ENCODE results near the gene ZNF254. TPM values are rescaled to one million over a fixed set of nuclear protein-coding genes. Genes with fewer than 3 reads are reported as not detected.
"Not testable (repeated sequence)": the region's sequence is repeated elsewhere in the genome, so short reads cannot be mapped to it uniquely, and the experiment has no call there.

ZNF254 gene
- total RNA-seq, 2 experiments from 2014 or later = 8.8 to 9.6 TPM

GRCh38 chr19:24073807-24074206, 13.2 kb upstream of the ZNF254 start:
- CTCF ChIA-PET = no interaction called here
- Mint-ChIP-seq H3K27ac (no peak overlapping the region), H3K36me3 (ENCODE audit: low read depth) (peaks cover 48% of the 10 kb centered on the region)

GRCh38 chr19:24074720-24075454, 12.1 kb upstream of the ZNF254 start:
- H3K27ac Mint-ChIP-seq = no peak overlapping the region
- H3K4me1 Mint-ChIP-seq = peaks cover 4% of the 10 kb centered on the region
- DNase-seq = no peak
- H3K27me3 Mint-ChIP-seq = no peaks in the 10 kb centered on the region
- CTCF ChIA-PET = no interaction called here
- ATAC-seq = peak; percentile 63
- POLR2A ChIA-PET = no interaction called here
- H3K9me3 Mint-ChIP-seq (ENCODE audit: low read depth) = peaks cover 3% of the 10 kb centered on the region
- no peak overlapping the region for H3K4me3 Mint-ChIP-seq
- peaks cover 53% of the 10 kb centered on the region for H3K36me3 Mint-ChIP-seq (ENCODE audit: low read depth)
- intact Hi-C loops (cut with DNase I, micrococcal nuclease) = no loop called here

More at GRCh38 chr19:24073807-24074206, 13.2 kb upstream of the ZNF254 start:
- POLR2A ChIA-PET = no interaction called here
- no peak for DNase-seq
- no peaks in the 10 kb centered on the region for H3K27me3 Mint-ChIP-seq
- intact Hi-C loops (cut with DNase I, micrococcal nuclease) = no loop called here
- no peak overlapping the region for H3K4me3 Mint-ChIP-seq
- peak; percentile 40 for ATAC-seq
- peaks cover 4% of the 10 kb centered on the region for H3K4me1 Mint-ChIP-seq
- H3K9me3 Mint-ChIP-seq (ENCODE audit: low read depth) = peaks cover 4% of the 10 kb centered on the region

GRCh38 chr19:24075530-24075929, 11.5 kb upstream of the ZNF254 start:
- H3K9me3 Mint-ChIP-seq (ENCODE audit: low read depth); H3K27ac Mint-ChIP-seq; H3K4me1 Mint-ChIP-seq; POLR2A ChIA-PET; CTCF ChIA-PET; intact Hi-C loops (cut with DNase I, micrococcal nuclease); H3K27me3 Mint-ChIP-seq; DNase-seq; H3K4me3 Mint-ChIP-seq; ATAC-seq: not testable (repeated sequence)
- H3K36me3 Mint-ChIP-seq (ENCODE audit: low read depth) = peaks cover 55% of the 10 kb centered on the region

GRCh38 chr19:24078680-24079079, 8.3 kb upstream of the ZNF254 start:
- intact Hi-C loops (cut with DNase I, micrococcal nuclease) = no loop called here
- ATAC-seq (no peak), DNase-seq (no peak)
- Mint-ChIP-seq H3K27ac (no peak overlapping the region), H3K4me3 (no peak overlapping the region), H3K27me3 (no peaks in the 10 kb centered on the region), H3K9me3 (ENCODE audit: low read depth) (peaks cover 3% of the 10 kb centered on the region), H3K4me1 (peaks cover under 1% of the 10 kb centered on the region), H3K36me3 (ENCODE audit: low read depth) (peaks cover 42% of the 10 kb centered on the region)
- ChIA-PET POLR2A (no interaction called here), CTCF (interaction anchor here (1.6 kb wide), 1 partner anchor 45 kb away, joined by 3 read pairs; no protein-coding TSS in a partner anchor)

GRCh38 chr19:24081056-24081455, 5.9 kb upstream of the ZNF254 start:
- POLR2A ChIA-PET = no interaction called here
- CTCF ChIA-PET = no interaction called here
- DNase-seq (no peak), ATAC-seq (no peak)
- Mint-ChIP-seq H3K36me3 (ENCODE audit: low read depth) (peaks cover 19% of the 10 kb centered on the region), H3K27me3 (no peaks in the 10 kb centered on the region), H3K4me3 (no peak overlapping the region), H3K27ac (no peak overlapping the region), H3K4me1 (no peaks in the 10 kb centered on the region), H3K9me3 (ENCODE audit: low read depth) (no peaks in the 10 kb centered on the region)
- intact Hi-C loops (cut with DNase I, micrococcal nuclease) = loop anchor here in 1 of 2 experiments (10.0 kb wide), 1 partner anchor 396 kb away; the partner anchor contains the start of gene ZNF675

- DNase-seq (no peak), ATAC-seq (no peak)
- CTCF ChIA-PET = interaction anchor here (0.6 to 0.9 kb wide), 2 partner anchors 9 to 662 kb away, joined by 3 to 4 read pairs; no protein-coding TSS in a partner anchor
- H3K36me3 Mint-ChIP-seq (ENCODE audit: low read depth) = peaks cover 66% of the 10 kb centered on the region
- POLR2A ChIA-PET = no interaction called here
- H3K27ac Mint-ChIP-seq = no peak overlapping the region
- intact Hi-C loops (cut with DNase I, micrococcal nuclease) = no loop called here
- H3K4me3 Mint-ChIP-seq = no peak overlapping the region
- H3K4me1 Mint-ChIP-seq = peaks cover 28% of the 10 kb centered on the region
- no peaks in the 10 kb centered on the region for H3K27me3 Mint-ChIP-seq
- H3K9me3 Mint-ChIP-seq (ENCODE audit: low read depth) = peaks cover 20% of the 10 kb centered on the region
Observed at GRCh38 chr19:24098359-24098758, 11.4 kb downstream of the ZNF254 start.

- Mint-ChIP-seq H3K9me3 (ENCODE audit: low read depth) (peaks cover 17% of the 10 kb centered on the region), H3K4me1 (peaks cover 23% of the 10 kb centered on the region), H3K36me3 (ENCODE audit: low read depth) (peaks cover 71% of the 10 kb centered on the region), H3K27ac (no peak overlapping the region), H3K4me3 (no peak overlapping the region), H3K27me3 (no peaks in the 10 kb centered on the region)
- intact Hi-C loops (cut with DNase I, micrococcal nuclease) = no loop called here
- CTCF ChIA-PET = no interaction called here
- POLR2A ChIA-PET = no interaction called here
- DNase-seq (no peak), ATAC-seq (peak; percentile 47)
Observed at GRCh38 chr19:24099829-24100228, 12.8 kb downstream of the ZNF254 start.

GRCh38 chr19:24100597-24100996, 13.6 kb downstream of the ZNF254 start:
- POLR2A ChIA-PET = interaction anchor here (0.5 kb wide), 1 partner anchor 11 kb away, joined by 3 read pairs; no protein-coding TSS in a partner anchor
- H3K27me3 Mint-ChIP-seq; intact Hi-C loops (cut with DNase I, micrococcal nuclease); CTCF ChIA-PET; H3K27ac Mint-ChIP-seq; H3K4me3 Mint-ChIP-seq; DNase-seq; ATAC-seq: not testable (repeated sequence)
- peaks cover 18% of the 10 kb centered on the region for H3K4me1 Mint-ChIP-seq
- peaks cover 72% of the 10 kb centered on the region for H3K36me3 Mint-ChIP-seq (ENCODE audit: low read depth)
- peaks cover 15% of the 10 kb centered on the region for H3K9me3 Mint-ChIP-seq (ENCODE audit: low read depth)

GRCh38 chr19:24101459-24102115, 14.6 kb downstream of the ZNF254 start:
- intact Hi-C loops (cut with DNase I, micrococcal nuclease) = no loop called here
- Mint-ChIP-seq H3K27me3 (no peaks in the 10 kb centered on the region), H3K4me3 (no peak overlapping the region), H3K9me3 (ENCODE audit: low read depth) (peaks cover 15% of the 10 kb centered on the region), H3K4me1 (peaks cover 18% of the 10 kb centered on the region), H3K36me3 (ENCODE audit: low read depth) (peaks cover 72% of the 10 kb centered on the region), H3K27ac (no peak overlapping the region)
- no peak for ATAC-seq
- POLR2A ChIA-PET = no interaction called here
- DNase-seq = no peak
- CTCF ChIA-PET = no interaction called here

- ATAC-seq (no peak), DNase-seq (no peak)
- Mint-ChIP-seq H3K4me1 (no peaks in the 10 kb centered on the region), H3K27ac (no peak overlapping the region), H3K9me3 (ENCODE audit: low read depth) (peaks cover 44% of the 10 kb centered on the region), H3K4me3 (no peak overlapping the region), H3K27me3 (no peaks in the 10 kb centered on the region), H3K36me3 (ENCODE audit: low read depth) (peaks cover 72% of the 10 kb centered on the region)
- ChIA-PET CTCF (no interaction called here), POLR2A (no interaction called here)
- intact Hi-C loops (cut with DNase I, micrococcal nuclease) = no loop called here
Observed at GRCh38 chr19:24127601-24128000, 40.6 kb downstream of the ZNF254 start.

- Mint-ChIP-seq H3K4me1 (no peaks in the 10 kb centered on the region), H3K27ac (no peak overlapping the region), H3K27me3 (no peaks in the 10 kb centered on the region), H3K36me3 (ENCODE audit: low read depth) (peaks cover 51% of the 10 kb centered on the region), H3K4me3 (no peak overlapping the region), H3K9me3 (ENCODE audit: low read depth) (peaks cover 45% of the 10 kb centered on the region)
- ATAC-seq (no peak), DNase-seq (no peak)
- ChIA-PET POLR2A (no interaction called here), CTCF (no interaction called here)
- intact Hi-C loops (cut with DNase I, micrococcal nuclease) = no loop called here
Observed at GRCh38 chr19:24140099-24140498, 53.1 kb downstream of the ZNF254 start.

GRCh38 chr19:24140591-24140990, 53.6 kb downstream of the ZNF254 start:
- peaks cover 42% of the 10 kb centered on the region for H3K9me3 Mint-ChIP-seq (ENCODE audit: low read depth)
- CTCF ChIA-PET = no interaction called here

More at GRCh38 chr19:24140591-24140990, 53.6 kb downstream of the ZNF254 start:
- Mint-ChIP-seq H3K27me3 (no peaks in the 10 kb centered on the region), H3K4me3 (no peak overlapping the region), H3K4me1 (no peaks in the 10 kb centered on the region), H3K36me3 (ENCODE audit: low read depth) (peaks cover 49% of the 10 kb centered on the region), H3K27ac (no peak overlapping the region)
- ATAC-seq (no peak), DNase-seq (no peak)
- intact Hi-C loops (cut with DNase I, micrococcal nuclease) = no loop called here
- POLR2A ChIA-PET = no interaction called here
